HG02938 (cell line): ENCODE data around the gene PRKG1.

ENCODE experiments used
- ATAC-seq: cut with Tn5 transposase; IDR thresholded peaks from one replicate; pipeline ENCODE4 v1.9.1; 2021; ENCODE audit warnings: mild to moderate bottlenecking, moderate library complexity; ENCODE audit not compliant: unreplicated experiment

PRKG1 gene

GRCh38 chr10:51075873-51076229 is 1.6 kb downstream of the PRKG1 start:
- ATAC-seq: no peak

GRCh38 chr10:51076299-51076841 is 2.1 kb downstream of the PRKG1 start:
- ATAC-seq: no peak

- no peak for ATAC-seq
Measured at GRCh38 chr10:51077074-51077473, 2.8 kb downstream of the PRKG1 start.

- ATAC-seq: no peak
Measured at GRCh38 chr10:51077507-51077906, 3.2 kb downstream of the PRKG1 start.

- no peak for ATAC-seq
Measured at GRCh38 chr10:51079331-51079730, 5.0 kb downstream of the PRKG1 start.

- no peak for ATAC-seq
Measured at GRCh38 chr10:51079766-51080165, 5.5 kb downstream of the PRKG1 start.

- ATAC-seq: no peak
Measured at GRCh38 chr10:51080311-51081006, 6.2 kb downstream of the PRKG1 start.

- no peak for ATAC-seq
Measured at GRCh38 chr10:51082857-51083256, 8.6 kb downstream of the PRKG1 start.

GRCh38 chr10:51083356-51083853 is 9.1 kb downstream of the PRKG1 start:
- ATAC-seq: no peak

GRCh38 chr10:51085204-51085603 is 10.9 kb downstream of the PRKG1 start:
- no peak for ATAC-seq

GRCh38 chr10:51086710-51087109 is 12.4 kb downstream of the PRKG1 start:
- ATAC-seq: no peak

GRCh38 chr10:51087114-51087513 is 12.8 kb downstream of the PRKG1 start:
- no peak for ATAC-seq

- ATAC-seq: no peak
Measured at GRCh38 chr10:51090190-51090589, 15.9 kb downstream of the PRKG1 start.

- no peak for ATAC-seq
Measured at GRCh38 chr10:51092402-51092801, 18.1 kb downstream of the PRKG1 start.

GRCh38 chr10:51095444-51095843 is 21.2 kb downstream of the PRKG1 start:
- no peak for ATAC-seq

- no peak for ATAC-seq
Measured at GRCh38 chr10:51097546-51097945, 23.3 kb downstream of the PRKG1 start.

- ATAC-seq: no peak
Measured at GRCh38 chr10:51100221-51100620, 25.9 kb downstream of the PRKG1 start.

- no peak for ATAC-seq
Measured at GRCh38 chr10:51103554-51104217, 29.4 kb downstream of the PRKG1 start.

GRCh38 chr10:51106311-51106945 is 32.1 kb downstream of the PRKG1 start:
- ATAC-seq: no peak

GRCh38 chr10:51108406-51108805 is 34.1 kb downstream of the PRKG1 start:
- ATAC-seq: no peak

GRCh38 chr10:51109801-51110533 is 35.7 kb downstream of the PRKG1 start:
- ATAC-seq: no peak
